K562 (cell line): ENCODE results near the gene CTDSP2. TPM values are rescaled to one million over a fixed set of nuclear protein-coding genes. Genes with fewer than 3 reads are reported as not detected.

Experiments used
- ATAC-seq: fragments of 200-7000 bp; cut with Tn5 transposase; 3 replicates; pipeline ENCODE4 v1.9.1; 2020; ENCODE audit warnings: moderate library complexity
- BruUV-seq: library from RNA; stranded (reverse); fragments of 400-500 nt; replicated peaks from 2 replicates; lab custom pipeline; 2021; lab: Mats Ljungman, UMichigan
- CTCF ChIA-PET: fragments of 300-600 bp; formaldehyde crosslinking; extraction: SDS; loops from one replicate; lab custom pipeline; 2021; ENCODE audit warnings: low intra/inter-chr PET ratio; lab: Yijun Ruan, JAX
- POLR2A ChIA-PET: fragments of 300-600, 350-650 bp; sonication (Branson Sonifier 250); formaldehyde crosslinking; extraction: SDS; loops from one replicate; lab custom pipeline; 2021; ENCODE audit warnings: antibody characterized with exemption, inconsistent platforms; lab: Yijun Ruan, JAX
- DNase-seq, 4 experiments: peaks; one replicate each; pipeline versions ENCODE4 v3.0.0 to v3.0.0-alpha.2; 2011 to 2018; ENCODE audit warnings: low spot score in 3 of 4, mixed read lengths in 3 of 4; ENCODE audit errors: extremely low read depth in 1 of 4
- FAIRE-seq: peaks from 2 replicates; lab custom pipeline; 2011; peaks lifted over from hg19 to GRCh38; lab: Jason Lieb, UNC
- H2AFZ ChIP-seq: 2 replicates; pipeline ENCODE4 v1.6.0; 2011; ENCODE audit warnings: low read depth, low read length, control low read depth, inconsistent platforms
- H3K27ac ChIP-seq: fragments of 200-600 bp; 3 replicates; pipeline ENCODE4 v1.8.0; 2011; ENCODE audit warnings: low read depth, mild to moderate bottlenecking, control low read depth, inconsistent platforms, low read length, moderate library complexity, mixed read lengths; ENCODE audit errors: extremely low read depth
- H3K27me3 ChIP-seq, 2 experiments: fragments of 300-600 bp in 1 of 2; 2 replicates in 1 of 2; 3 replicates in 1 of 2; pipeline versions ENCODE4 v1.6.0 to v1.8.0; 2011; ENCODE audit warnings: inconsistent platforms in 2 of 2, low read length in 2 of 2, mild to moderate bottlenecking in 1 of 2, mixed read lengths in 1 of 2, moderate library complexity in 1 of 2; ENCODE audit not compliant: control insufficient read depth in 2 of 2, insufficient read depth in 2 of 2
- H3K36me3 ChIP-seq: fragments of 300-600 bp; 3 replicates; pipeline ENCODE4 v1.8.0; 2011; ENCODE audit warnings: mild to moderate bottlenecking, low read length, inconsistent platforms; ENCODE audit not compliant: control insufficient read depth, insufficient read depth
- H3K4me1 ChIP-seq, 2 experiments: fragments of 200-600 bp in 1 of 2; replicated peaks in 1 of 2; 2 replicates in 1 of 2; 3 replicates in 1 of 2; pipeline versions ENCODE4 v1.5.1 to v1.8.0; 2011; ENCODE audit warnings: inconsistent platforms in 2 of 2, low read length in 2 of 2, mild to moderate bottlenecking in 1 of 2, mixed read lengths in 1 of 2, moderate library complexity in 1 of 2; ENCODE audit not compliant: control insufficient read depth in 2 of 2, insufficient read depth in 2 of 2
- H3K4me2 ChIP-seq: 2 replicates; pipeline ENCODE4 v1.6.1; 2011; ENCODE audit warnings: low read length, control low read depth, inconsistent platforms, mixed read lengths; ENCODE audit not compliant: insufficient read depth
- H3K4me3 ChIP-seq: fragments of 200-600 bp; sonication (generic), shearing (Covaris generic); 2 replicates; pipeline ENCODE4 v1.5.1; 2016; ENCODE audit warnings: control low read depth, inconsistent platforms
- H3K79me2 ChIP-seq: fragments of 200-600 bp; 3 replicates; pipeline ENCODE4 v1.8.0; 2011; ENCODE audit warnings: low read length, inconsistent platforms; ENCODE audit not compliant: control insufficient read depth, insufficient read depth
- H3K9ac ChIP-seq, 2 experiments: 2 replicates each; pipeline versions ENCODE4 v1.6.0 to v1.6.1; 2011; ENCODE audit warnings: low read depth in 2 of 2, low read length in 2 of 2, control low read depth in 1 of 2, inconsistent platforms in 1 of 2, mild to moderate bottlenecking in 1 of 2, mixed read lengths in 1 of 2; ENCODE audit not compliant: insufficient read depth in 1 of 2
- H3K9me1 ChIP-seq: one replicate; pipeline ENCODE4 v1.6.0; 2011; ENCODE audit warnings: inconsistent platforms, mild to moderate bottlenecking, low read length, moderate library complexity; ENCODE audit not compliant: control insufficient read depth, insufficient read depth
- H3K9me3 ChIP-seq: replicated peaks from 2 replicates; pipeline ENCODE4 v1.5.1; 2011; ENCODE audit warnings: low read depth, low read length, inconsistent platforms; ENCODE audit not compliant: control insufficient read depth, insufficient read depth
- H4K20me1 ChIP-seq: replicated peaks from 2 replicates; pipeline ENCODE4 v1.6.1; 2011; ENCODE audit warnings: low read length, inconsistent platforms, mixed read lengths; ENCODE audit not compliant: control insufficient read depth, insufficient read depth
- ESRRA ChIP-seq: fragments of 450-650 bp; IDR thresholded peaks from 2 replicates; pipeline ENCODE4 v1.6.1; 2014; ENCODE audit warnings: low read depth, mild to moderate bottlenecking, moderate library complexity, borderline replicate concordance
- POLR2AphosphoS5 ChIP-seq: IDR thresholded peaks from 2 replicates; pipeline ENCODE4 v1.6.1; 2011; ENCODE audit warnings: mild to moderate bottlenecking, low read depth, low read length, moderate library complexity; ENCODE audit not compliant: control insufficient read depth, insufficient read depth
- ZNF134 ChIP-seq: fragments of 250-450 bp; sonication (Bioruptor Pico); conservative IDR thresholded peaks from 2 replicates; pipeline ENCODE4 v1.4.0; 2020
- WGBS: fragments of 100-300 bp; shearing (Covaris generic); methylation state at CpG from one replicate; pipeline ENCODE4 v1.1.6; 2016; ENCODE audit warnings: low coverage, mixed read lengths; ENCODE audit not compliant: insufficient coverage; ENCODE audit errors: missing lambda C conversion rate; 5-methylcytosine and 5-hydroxymethylcytosine counted together
- in situ Hi-C: fragments of 300-500 bp; cut with MboI; formaldehyde crosslinking; loops from 4 replicates; pipeline ENCODE4 v1.15.0; 2018; ENCODE audit warnings: inconsistent platforms, mixed read lengths
- intact Hi-C: fragments of 100-400 bp; cut with micrococcal nuclease; formaldehyde crosslinking; loops from 2 replicates; pipeline ENCODE4 v1.14.2; 2022
- polyA plus RNA-seq, 8 experiments: library from polyadenylated mRNA; depleted of rRNA in 4 of 8; stranded (reverse) in 5 of 8; unstranded in 3 of 8; fragments of >200 nt; fragmentation: Nextera tagmentation in 2 of 8; fragmentation: Illumina TruSeq in 1 of 8; extraction: Ambion mirVana in 2 of 8; extraction: Trizol in 1 of 8; gene quantifications; 2 replicates each; pipeline versions ENCODE4 v1.2.1 to v1.2.3, GENCODE V29; 2011 to 2014; ENCODE audit warnings: inconsistent platforms in 1 of 8, missing spikeins in 1 of 8
- total RNA-seq, 7 experiments: library from RNA; depleted of rRNA in 6 of 7; stranded (reverse); fragments of >200 nt in 6 of 7; fragmentation: Illumina TruSeq in 2 of 7; extraction: Trizol in 2 of 7; gene quantifications; 2 replicates each; pipeline versions ENCODE4 v1.2.1 to v1.2.3, GENCODE V29; 2011 to 2021; ENCODE audit warnings: low replicate concordance in 1 of 7

CTDSP2 gene
- total and polyA plus RNA-seq, 9 of the 15 experiments (the other 6 are each of a cell fraction or from before 2014, with no cell fraction given), result 20.4 to 108 (median 47.7) TPM

GRCh38 chr12:57822392-57823130 is 24.0 kb downstream of the CTDSP2 start:
- Histone ChIP-seq H2AFZ (no peak overlapping the region), H3K27ac (no peak overlapping the region), H3K9me1 (no peaks in the 10 kb centered on the region), H3K4me3 (no peak overlapping the region), H3K9me3 (no peaks in the 10 kb centered on the region), H4K20me1 (peaks cover 11% of the 10 kb centered on the region), H3K9ac (peak overlapping the region in 1 of 2 experiments; percentile 65; a peak in 2 of 4 replicates), H3K36me3 (peaks cover 64% of the 10 kb centered on the region), H3K27me3 (no peaks in the 10 kb centered on the region), H3K4me1 (peaks cover 0 to 2% of the 10 kb centered on the region in 2 experiments; a peak in 2 of 5 replicates), H3K4me2 (no peak overlapping the region), H3K79me2 (no peaks in the 10 kb centered on the region; the same call in 2 of the 3 replicates)
- CTCF ChIA-PET, result no interaction called here
- TF ChIP-seq POLR2AphosphoS5 (0 out of 2 replicates have a peak, but pooled peaks have one; percentile 13), ESRRA (no peak), ZNF134 (CRISPR knock-in tag) (no peak)
- FAIRE-seq (no peak), DNase-seq (no peak), ATAC-seq (no peak)
- BruUV-seq, result TSS peak; percentile 19
- in situ Hi-C loops, result no loop called here
- POLR2A ChIA-PET, result interaction anchor here (0.6 to 1.3 kb wide), 7 partner anchors 7 to 82 kb away, joined by 3 to 11 read pairs (median 4); no protein-coding TSS in a partner anchor
- WGBS, result 90% methylated on average over 10 of the region's 10 CpGs
- intact Hi-C loops, result no loop called here
